GM12865 (cell line): ENCODE results near the gene ATG13.

Experiments
- DNase-seq: peaks from one replicate; pipeline ENCODE4 v3.0.0; 2010; ENCODE audit warnings: low read depth
- H3K4me3 ChIP-seq: 2 replicates; pipeline ENCODE4 v1.5.1; 2011; ENCODE audit warnings: mild to moderate bottlenecking, low read depth, low read length, control low read depth
- CTCF ChIP-seq: IDR thresholded peaks from 2 replicates; pipeline ENCODE4 v1.5.1; 2011; ENCODE audit warnings: low read length, control low read depth, low read depth, inconsistent platforms; ENCODE audit not compliant: insufficient read depth; ENCODE audit errors: missing control alignments

ATG13 gene

GRCh38 chr11:46678741-46679130 is 61.4 kb downstream of the ATG13 start:
- no peak for DNase-seq
- no peak for TF ChIP-seq CTCF
- H3K4me3 ChIP-seq, result no peak overlapping the region

- no peak overlapping the region for H3K4me3 ChIP-seq
- TF ChIP-seq CTCF, result no peak
- DNase-seq, result no peak
Observed at GRCh38 chr11:46679241-46680163, 62.1 kb downstream of the ATG13 start.

- no peak for DNase-seq
- H3K4me3 ChIP-seq, result no peak overlapping the region
- no peak for TF ChIP-seq CTCF
Observed at GRCh38 chr11:46680164-46680760, 62.9 kb downstream of the ATG13 start.

GRCh38 chr11:46680815-46681214 is 63.5 kb downstream of the ATG13 start:
- DNase-seq, result no peak
- H3K4me3 ChIP-seq, result no peak overlapping the region
- TF ChIP-seq CTCF, result no peak

- DNase-seq, result no peak
- TF ChIP-seq CTCF, result no peak
- no peak overlapping the region for H3K4me3 ChIP-seq
Observed at GRCh38 chr11:46681814-46682213, 64.5 kb downstream of the ATG13 start.

GRCh38 chr11:46682773-46683752 is 65.7 kb downstream of the ATG13 start:
- no peak for TF ChIP-seq CTCF
- DNase-seq, result no peak

More at GRCh38 chr11:46682773-46683752, 65.7 kb downstream of the ATG13 start:
- H3K4me3 ChIP-seq, result no peak overlapping the region
